Stimulated activated CD4-positive, alpha-beta T cell treated with anti-CD3 and anti-CD28 coated beads, Interleukin-1b, Interleukin-23, amount 100 ng/mL, for 24 hours (primary cell): ENCODE measurements around the gene MYOM3.
A peak's percentile ranks its signal among the peaks of the same experiment; 100 is the strongest.
"Not testable (repeated sequence)": the region's sequence is repeated elsewhere in the genome, so short reads cannot be mapped to it uniquely, and the experiment has no call there.

Experiments
- DNase-seq, 4 experiments: peaks; one replicate each; pipeline ENCODE4 v3.0.0-alpha.2; 2020; ENCODE audit warnings: low read depth in 4 of 4, low spot score in 1 of 4

Gene MYOM3

DNA sequence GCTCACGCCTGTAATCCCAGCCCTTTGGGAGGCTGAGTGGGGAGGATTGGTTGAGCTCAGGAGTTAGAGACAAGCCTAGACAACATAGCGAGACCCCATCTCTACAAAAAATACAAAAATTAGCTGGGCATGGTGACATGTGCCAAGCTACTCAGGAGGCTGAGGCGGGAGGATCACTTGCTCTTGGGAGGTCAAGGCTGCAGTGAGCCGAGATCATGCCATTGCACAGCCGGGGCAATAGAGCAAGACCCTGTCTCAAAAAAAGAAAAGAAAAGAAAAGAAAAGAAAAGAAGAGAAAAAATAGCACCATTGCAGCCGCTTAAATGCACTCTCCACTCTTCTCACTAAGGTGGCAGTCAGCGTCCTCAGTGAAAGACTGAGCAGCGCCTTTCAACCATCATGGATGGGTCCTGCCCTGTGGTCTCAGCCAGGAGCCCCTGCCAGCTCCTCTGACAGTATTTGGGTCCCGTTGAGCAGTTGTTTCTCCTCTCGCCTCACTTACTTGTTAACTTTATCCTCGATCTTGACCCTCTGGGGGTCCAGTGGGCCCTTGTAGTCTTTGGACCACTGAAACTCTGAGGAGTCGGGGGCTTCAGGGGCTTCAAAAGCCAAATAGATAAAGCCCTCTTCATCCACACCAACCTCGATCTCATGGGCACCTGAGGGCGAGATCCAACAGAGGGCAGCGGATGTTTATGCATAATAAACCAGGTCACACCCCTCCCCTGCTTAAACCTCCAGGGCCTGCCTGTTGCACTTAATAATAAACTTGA, 36.9 kb downstream of the MYOM3 start:
- no peak for DNase-seq

DNA sequence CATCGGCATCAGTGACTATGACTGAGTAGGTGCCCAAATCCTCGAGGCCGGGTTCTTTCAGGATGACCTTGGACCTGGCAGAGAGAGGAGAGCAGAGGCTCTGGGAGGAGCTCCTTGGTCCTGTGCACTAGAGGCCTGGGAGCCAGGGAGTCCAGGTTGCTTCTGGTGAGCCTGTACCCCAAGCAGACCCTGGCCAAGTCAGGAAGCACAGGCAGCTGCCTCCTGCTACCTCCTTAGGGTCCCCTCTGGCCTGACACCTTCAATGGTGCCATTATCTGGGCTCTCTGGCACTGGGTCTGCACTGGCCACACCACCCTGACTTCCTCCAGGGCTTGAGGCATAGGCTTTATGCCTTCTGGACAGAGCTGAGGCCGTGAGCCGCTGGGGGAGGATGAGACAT, 37.7 kb downstream of the MYOM3 start:
- DNase-seq = no peak

DNA sequence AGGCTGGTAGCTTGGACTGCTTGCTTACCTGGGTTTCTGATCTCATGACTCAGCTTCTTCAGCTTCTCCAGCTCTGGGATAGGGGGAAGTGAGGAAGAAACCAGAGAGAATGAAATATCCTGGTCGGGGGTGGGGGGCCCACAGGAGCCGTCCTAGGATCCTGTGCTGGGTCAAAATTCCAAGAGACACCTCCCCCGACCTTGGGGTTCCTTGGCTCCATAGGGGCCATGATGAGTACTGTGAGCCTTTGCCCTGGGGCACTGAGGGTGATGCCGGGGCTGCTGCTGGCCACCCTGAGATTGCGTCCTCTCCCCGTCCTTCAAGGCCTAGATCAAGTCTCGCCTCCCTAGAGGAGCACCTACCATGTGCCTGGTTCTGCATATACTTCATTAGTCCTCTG, 40.0 kb downstream of the MYOM3 start:
- DNase-seq = no peak

DNA sequence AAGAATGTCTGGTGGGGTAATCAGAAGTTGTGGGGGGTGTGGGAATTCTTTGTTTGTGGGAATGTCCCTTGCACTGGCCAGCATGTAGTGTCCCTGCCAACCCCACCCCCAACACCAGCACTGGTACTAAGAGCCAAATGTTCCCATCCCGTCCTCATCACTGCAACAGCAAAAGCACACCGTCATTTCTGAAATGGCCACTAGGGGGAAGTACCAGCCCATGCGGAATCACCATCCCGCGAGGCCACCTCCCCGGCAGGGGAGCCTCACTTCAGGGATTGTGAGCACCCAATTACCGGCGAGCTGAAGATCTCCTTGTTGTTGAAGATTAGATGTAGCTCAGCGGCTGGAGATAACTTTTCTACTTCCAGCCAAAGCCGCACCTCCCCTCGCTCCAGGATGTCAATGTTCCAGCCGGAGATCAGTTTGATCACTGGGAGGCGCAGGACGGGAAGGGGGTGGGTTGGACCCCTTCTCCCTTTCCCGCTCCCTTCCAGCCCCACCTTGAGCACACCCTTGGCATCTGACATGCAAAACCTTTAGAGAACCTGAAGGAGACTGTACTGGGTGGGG, 41.0 kb downstream of the MYOM3 start:
- peak; percentile 59 to 65 (median 62) for DNase-seq

DNA sequence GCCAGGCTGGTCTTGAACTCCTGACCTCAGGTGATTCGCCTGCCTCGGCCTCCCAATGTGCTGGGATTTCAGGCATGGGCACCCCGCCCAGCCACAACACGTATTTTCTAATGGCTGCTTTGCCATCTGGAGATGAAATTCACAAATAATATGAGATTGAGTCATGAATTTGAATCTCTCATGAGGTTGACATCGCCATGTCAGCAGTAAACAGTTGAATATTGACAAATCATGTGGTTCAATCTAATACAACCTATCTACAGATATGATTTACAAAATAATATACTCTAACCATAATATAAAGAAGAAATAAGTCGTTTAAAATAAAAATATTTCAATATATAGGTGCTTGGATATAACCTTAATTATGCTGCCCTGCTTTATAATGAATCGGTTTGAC, 42.1 kb downstream of the MYOM3 start:
- DNase-seq = no peak

DNA sequence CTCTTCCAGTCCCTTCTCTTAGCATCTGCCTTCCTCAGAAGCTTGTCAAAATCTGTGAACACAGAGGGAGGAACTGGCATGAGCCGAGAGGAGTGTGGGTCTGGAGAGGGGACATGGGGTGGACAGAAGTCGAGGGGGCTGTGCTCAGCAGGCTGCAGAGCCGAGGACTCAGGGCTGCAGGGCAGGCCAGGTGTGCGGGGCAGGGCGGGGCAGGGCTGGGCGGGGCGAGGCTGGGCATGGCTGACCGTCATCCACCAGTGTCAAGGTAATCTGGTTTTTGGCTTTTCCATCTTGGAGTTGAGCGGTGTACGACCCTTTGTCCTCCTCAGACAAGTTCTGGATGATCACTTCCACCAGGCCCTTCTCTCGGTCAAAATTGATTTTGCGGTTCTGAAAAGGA, 44.0 kb downstream of the MYOM3 start:
- DNase-seq = no peak

DNA sequence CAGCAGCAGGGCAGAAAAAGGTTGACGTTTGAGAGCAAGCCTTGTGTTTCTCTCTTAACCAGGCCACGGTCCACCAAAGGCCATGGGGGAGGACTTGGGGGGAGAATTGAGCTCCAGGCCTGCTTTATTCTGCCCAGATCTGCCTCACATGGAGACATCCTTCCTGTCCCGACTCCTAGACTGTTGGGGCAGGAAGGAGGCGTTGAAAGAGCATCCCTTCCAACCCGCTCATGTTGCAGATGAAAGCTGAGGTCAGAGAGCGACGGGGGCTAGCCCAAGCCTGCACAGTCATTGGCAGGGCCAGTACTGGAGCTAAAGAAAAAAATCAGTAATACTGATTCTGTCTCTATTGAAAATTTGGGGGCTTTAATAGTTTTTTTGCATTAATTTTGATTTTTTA, 46.6 kb downstream of the MYOM3 start:
- no peak for DNase-seq

DNA sequence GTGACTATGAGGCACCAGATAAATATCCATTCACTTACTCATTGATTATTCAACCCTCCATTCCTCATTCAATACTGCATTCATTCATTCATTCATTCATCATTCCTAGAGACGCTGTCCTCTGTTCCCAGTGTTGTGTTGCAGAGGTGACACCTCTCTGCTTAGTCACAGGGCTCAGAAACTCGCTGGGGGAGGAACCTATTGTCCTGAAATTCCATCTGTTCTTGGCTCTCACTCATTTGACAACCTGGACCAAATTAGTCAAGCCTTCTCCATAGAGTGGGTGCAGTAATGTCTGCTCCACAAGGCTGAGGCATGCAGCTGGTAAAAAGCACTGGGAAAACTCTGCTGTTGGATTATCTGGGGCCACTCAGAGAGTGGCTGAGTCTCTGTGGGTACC, 49.7 kb downstream of the MYOM3 start:
- DNase-seq = no peak

DNA sequence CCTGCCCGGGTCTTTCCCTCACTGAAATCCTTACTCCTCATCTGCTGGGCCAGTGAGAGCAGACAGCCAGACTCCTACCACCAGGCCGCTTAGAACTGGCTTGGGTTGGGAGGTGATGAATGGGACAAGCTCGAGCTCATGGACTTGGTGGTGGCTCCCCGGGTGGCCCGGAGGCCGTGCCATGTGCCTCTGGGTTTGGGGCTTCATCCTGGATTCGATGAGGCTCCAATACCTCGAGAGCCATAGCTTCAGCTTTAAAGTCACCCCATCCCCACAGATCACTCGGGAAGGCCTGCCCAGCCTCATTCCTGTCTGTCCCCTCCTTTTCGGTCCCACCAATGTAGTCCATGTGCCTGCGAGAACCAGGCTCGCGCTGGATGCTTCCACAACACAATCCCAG, 51.5 kb downstream of the MYOM3 start:
- DNase-seq = no peak

DNA sequence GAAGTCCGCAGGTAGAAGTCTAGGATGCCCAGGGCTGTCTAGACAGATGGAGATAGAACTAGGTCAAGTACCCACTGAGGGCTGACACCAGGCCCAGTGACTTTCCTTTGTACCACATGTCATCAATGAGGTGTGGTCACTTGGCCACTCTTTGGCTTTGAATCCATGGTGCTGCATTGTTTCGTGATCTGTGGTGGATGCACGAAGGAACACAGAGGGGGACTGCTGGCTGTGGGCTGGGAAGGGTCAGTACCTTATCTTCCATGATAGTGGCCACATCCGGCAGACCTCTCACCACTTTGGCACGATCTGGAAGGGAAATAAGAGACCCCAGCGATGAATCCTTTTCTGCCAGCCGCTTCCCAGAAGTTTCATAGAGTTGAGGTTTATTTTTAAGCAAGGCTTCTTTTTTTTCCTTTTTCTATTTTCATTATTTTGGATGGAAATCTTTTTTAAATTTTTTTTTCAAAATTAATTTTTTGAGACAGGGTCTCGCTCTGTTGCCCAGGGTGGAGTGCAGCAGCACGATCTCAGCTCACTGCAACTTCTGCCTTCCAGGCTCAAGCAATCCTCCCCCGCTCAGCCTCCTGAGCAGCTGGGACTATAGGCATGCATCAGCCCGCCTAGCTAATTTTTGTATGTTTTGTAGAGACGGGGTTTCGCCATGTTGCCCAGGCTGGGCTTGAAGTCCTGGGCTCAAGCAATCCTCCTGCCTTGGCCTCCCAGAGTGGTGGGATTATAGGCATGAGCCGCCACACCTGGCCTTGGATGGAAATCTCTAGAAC, 53.1 kb downstream of the MYOM3 start:
- DNase-seq = no peak

DNA sequence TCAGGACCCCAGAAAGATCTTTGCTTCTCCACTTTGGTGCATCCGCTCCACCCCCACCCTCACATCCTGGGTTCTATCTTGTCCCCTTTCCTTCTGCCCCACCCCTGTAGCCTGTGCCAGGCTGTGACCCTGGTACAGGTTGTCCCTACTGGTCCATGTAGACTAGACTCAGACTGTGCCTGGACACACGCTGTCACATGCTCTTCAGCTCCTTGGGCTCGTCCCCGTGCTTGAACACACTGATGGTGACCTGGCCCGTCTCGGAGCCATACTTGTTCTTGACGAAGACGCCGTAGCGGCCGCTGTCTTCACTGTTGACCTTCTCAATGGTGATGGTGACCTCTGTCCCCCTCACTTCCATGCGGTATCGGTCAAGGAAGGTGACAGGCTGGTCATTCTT, 54.8 kb downstream of the MYOM3 start:
- no peak for DNase-seq

DNA sequence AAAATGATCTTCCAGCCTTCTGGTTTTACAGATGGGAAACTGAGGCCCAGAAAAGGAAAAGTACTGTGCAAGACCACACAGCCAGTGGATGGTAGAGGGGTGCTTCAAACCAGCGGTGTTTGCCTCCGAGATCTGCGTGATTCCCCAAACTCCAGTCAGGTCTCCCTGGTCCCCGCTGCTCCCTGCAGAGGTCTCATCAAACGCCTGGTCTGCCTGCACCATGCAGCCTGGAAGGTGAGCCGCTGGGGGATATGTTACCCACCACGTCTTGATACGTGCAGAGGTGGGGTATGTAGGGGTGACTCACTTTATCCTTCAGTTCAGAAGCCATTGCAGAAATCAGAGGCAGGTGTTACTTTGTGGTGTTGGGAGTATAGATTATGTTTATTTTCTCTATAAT, 56.3 kb downstream of the MYOM3 start:
- DNase-seq = no peak

DNA sequence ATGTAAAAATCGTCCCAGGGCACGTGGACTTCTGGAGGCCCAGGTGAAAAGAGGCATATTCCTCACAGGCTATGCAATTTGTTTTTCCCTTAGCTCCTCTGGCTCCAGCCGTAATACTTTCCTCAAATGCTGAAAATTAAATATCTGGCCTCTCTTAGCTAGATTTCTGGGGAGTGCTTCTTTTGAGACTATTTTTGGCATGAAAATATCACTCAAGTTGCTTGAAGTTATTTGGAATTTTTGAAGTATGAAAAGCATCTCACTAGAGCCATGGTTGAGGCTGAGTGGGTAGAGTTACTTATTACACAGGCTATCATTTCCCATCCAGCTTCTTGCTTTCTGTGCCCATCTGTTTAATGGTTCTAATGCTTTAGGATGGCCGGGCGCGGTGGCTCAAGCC, 59.7 kb downstream of the MYOM3 start:
- DNase-seq = no peak

DNA sequence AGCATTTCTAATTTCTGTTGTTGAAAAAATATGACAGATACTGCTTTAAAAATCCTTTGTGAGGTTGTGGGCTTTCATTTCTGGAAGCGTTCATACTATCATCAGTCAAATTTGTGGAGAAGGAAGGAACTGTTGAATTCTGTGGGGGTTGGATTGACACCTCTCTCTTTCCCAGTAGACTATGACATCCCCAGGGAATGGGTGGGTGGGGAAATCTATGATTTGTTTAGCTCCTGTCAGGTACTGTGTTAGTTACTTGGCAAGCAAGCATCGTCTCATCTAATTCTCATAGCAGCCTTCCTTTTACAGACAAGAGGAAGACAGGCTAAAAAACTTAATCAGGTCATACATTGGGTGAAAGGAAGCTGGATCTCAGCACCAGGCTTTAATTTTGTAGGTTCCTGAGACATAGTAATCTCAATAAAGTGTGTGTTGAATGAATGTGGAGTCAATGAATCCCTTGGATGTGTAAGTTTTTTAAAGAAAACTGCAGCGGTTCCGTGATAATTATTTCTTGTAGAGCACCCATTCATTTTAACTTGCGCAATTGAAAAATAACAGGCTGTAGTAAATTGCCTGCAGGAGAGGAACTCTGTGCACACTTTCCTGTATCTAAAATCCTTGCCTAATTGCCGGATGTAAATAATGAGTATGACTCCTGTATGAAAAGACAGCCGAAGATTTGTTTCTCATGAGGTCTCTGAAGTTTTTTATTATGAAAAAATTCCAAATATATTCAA, 60.6 kb downstream of the MYOM3 start:
- no peak for DNase-seq

DNA sequence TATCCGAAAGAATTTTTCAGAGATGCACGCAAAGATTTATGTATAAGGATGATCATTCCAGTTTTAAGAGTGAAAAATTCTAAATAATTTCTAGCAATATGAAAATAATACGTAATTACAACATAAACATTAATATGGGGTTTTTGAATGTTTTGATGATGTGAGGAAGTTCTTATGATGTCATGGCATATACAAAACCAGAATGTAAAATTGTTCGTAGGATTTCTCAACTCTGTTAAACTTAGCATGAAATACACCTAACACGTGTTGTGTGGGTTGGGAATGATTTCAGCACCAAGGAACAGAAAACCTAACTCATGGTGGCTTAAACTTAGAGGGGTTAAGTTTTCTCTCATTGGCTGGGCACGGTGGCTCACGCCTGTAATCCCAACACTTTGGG, 62.2 kb downstream of the MYOM3 start:
- no peak for DNase-seq

DNA sequence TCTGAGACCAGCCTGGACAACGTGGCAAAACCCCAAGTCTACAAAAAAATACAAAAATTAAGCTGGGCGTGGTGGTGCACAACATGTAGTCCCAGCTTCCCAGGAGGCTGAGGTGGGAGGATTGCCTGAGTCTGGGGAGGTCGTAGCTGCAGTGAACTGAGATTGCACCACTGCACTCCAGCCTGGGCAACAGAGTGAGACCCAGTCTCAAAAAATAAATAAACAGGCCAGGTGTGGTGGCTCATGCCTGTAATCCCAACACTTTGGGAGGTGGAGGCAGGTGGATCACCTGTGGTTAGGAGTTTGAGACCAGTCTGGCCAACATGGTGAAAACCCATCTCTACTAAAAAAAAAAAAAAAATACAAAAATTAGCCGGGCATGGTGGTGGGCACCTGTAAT, 63.0 kb downstream of the MYOM3 start:
- not testable (repeated sequence) for DNase-seq

DNA sequence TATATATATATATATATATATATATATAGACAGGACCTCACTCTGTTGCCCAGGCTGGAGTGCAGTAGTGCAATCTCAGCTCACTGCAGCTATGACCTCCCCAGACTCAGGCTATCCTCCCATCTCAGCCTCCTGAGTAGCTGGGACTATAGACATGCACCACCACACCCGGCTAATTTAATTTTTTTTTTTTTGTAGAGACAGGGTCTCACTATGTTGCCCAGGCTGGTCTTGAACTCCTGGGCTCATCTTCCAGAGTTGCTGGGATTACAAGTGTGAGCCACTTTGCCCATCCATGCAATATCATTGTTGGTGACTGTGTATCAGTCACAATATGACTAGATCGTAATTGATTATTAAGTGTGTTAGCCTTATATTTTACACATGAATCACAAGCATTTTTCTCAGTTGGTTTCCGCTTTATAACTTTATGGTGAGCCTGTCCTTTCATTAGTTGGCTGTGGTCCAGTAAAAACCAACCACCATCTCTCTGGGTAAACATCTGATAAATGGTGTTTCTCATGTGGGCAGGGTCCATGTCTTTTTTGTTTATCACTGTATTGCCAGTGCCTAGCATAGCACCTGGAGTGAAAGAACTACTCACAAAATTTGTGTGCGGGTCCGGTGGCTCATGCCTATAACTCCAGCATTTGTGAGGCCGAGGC, 63.6 kb downstream of the MYOM3 start:
- DNase-seq = no peak

DNA sequence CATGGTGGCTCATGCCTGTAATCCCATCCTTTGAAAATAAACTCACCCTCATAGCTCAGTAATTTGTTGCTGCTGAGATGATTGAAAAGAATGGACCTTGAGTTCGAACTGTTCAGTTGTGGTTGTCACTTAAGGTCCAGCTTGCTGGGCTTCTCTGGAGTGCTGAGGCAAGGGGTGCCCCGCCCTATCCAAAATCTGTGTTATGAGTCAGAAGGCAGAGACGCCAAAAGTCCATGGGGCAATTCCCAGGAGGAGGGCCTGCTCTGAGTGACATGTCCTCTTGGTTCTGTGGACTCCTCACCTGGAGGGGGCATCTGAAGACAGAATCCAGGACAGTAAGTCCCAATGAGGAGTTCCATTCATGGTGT, 64.8 kb downstream of the MYOM3 start:
- no peak for DNase-seq

DNA sequence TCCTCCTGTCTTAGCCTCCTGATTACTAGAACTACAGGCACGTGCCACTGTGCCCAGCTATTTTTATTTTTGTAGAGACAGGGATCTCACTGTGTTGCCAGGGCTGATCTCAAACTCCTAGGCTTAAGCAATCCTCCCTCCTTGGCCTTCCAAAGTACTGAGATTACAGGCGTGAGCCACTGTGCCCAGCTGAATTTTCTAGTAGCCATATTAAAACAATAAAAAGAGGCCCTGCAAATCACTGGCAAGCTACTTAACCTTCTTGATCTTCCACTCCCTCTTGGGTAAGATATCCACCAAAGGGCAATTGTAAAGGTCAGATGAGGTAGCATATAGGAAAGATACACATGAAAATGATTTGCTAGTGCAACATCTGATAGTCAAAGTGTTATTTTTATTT, 66.2 kb downstream of the MYOM3 start:
- DNase-seq = no peak

DNA sequence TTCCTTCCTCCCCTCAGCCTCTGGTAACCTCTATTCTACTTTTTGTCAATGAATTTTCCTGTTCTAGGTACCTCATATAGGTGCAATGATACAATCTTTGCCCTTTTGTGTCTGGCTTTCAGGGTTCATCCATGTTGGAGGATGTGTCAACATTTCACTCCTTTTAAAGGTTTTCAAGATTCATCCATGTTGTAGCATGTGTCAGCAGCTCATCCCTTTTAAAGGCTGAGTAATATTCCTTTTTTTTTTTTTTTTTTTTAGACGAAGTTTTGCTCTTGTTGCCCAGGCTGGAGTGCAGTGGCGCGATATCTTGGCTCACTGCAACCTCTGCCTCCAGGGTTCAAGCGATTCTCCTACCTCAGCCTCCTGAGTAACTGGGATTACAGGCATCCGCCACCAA, 67.3 kb downstream of the MYOM3 start:
- DNase-seq = not testable (repeated sequence)

DNA sequence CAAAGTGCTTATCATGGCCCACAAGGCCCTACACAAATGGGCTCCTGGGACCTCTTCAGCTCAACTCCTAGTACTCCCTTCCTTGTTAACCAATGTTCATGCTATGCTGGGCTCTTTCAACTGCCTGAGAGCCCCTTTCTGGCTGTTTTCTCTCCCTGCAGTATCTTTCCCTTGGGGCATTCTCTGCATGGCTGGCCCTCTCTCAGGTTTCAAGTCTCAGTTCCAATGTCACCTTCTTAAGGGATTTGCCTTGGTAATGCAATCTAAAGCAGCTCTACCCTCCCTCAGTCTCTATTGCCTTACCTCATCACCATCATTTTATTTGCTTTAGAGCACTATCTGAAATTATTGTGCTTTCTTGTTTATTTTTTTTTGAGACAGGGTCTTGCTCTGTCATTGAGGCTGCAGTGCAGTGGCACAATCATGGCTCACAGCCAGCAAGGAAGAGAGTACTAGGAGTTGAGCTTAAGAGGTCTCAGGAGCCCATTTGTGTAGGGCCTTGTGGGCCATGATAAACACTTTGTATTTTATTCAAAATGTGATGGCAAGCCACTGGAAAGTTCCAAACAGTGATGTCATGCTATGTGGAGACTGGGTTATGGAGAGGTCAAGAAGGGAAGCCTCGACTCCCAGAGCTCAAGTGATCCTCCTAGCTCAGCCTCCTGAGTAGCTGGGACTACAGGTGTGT, 68.4 kb downstream of the MYOM3 start:
- DNase-seq = no peak
